Chondrocyte (in vitro differentiated cells): ENCODE data around the gene EFEMP1. TPM values are rescaled to one million over a fixed set of nuclear protein-coding genes. Genes with fewer than 3 reads are reported as not detected.
A peak's percentile ranks its signal among the peaks of the same experiment; 100 is the strongest.

ENCODE experiments used
- DNase-seq: peaks from one replicate; pipeline ENCODE4 v3.0.0; 2021; ENCODE audit warnings: mixed read lengths, low spot score
- H3K27ac Mint-ChIP-seq: one replicate; pipeline ENCODE4 v1.8.0; 2021; ENCODE audit warnings: mild to moderate bottlenecking, moderate library complexity, mixed read lengths; ENCODE audit not compliant: unreplicated experiment
- H3K27me3 Mint-ChIP-seq: 2 replicates; pipeline ENCODE4 v1.8.0; 2021; ENCODE audit warnings: low read depth, mixed read lengths
- H3K36me3 Mint-ChIP-seq: 2 replicates; pipeline ENCODE4 v1.8.0; 2021; ENCODE audit warnings: low read depth, mixed read lengths
- H3K4me1 Mint-ChIP-seq: 2 replicates; pipeline ENCODE4 v1.8.0; 2021; ENCODE audit warnings: low read depth, mild to moderate bottlenecking, mixed read lengths
- H3K4me3 Mint-ChIP-seq: one replicate; pipeline ENCODE4 v1.8.0; 2021; ENCODE audit warnings: mild to moderate bottlenecking, moderate library complexity, mixed read lengths; ENCODE audit not compliant: unreplicated experiment
- H3K9me3 Mint-ChIP-seq: 2 replicates; pipeline ENCODE4 v1.8.0; 2021; ENCODE audit warnings: low read depth, mixed read lengths
- CTCF ChIP-seq: fragments of 200-600 bp; sonication (generic); IDR thresholded peaks from 2 replicates; pipeline ENCODE4 v1.5.0; 2021; ENCODE audit warnings: antibody characterized with exemption, mild to moderate bottlenecking, moderate library complexity
- total RNA-seq: library from RNA; stranded (reverse); gene quantifications from 3 replicates; pipeline ENCODE4 v1.2.1, GENCODE V29; 2021

Gene EFEMP1
- total RNA-seq, 1 donor from 2014 or later, result 38.6 TPM

GRCh38 chr2:55965966-55966365 lies 42.4 kb upstream of the EFEMP1 start:
- Mint-ChIP-seq H3K27me3 (peaks cover 36% of the 10 kb centered on the region), H3K36me3 (peaks cover 2% of the 10 kb centered on the region), H3K4me3 (no peak overlapping the region), H3K4me1 (peaks cover 10% of the 10 kb centered on the region), H3K9me3 (peaks cover 3% of the 10 kb centered on the region), H3K27ac (no peak overlapping the region)
- no peak for TF ChIP-seq CTCF
- DNase-seq, result no peak

GRCh38 chr2:55965276-55965675 lies 41.7 kb upstream of the EFEMP1 start:
- H3K4me1 Mint-ChIP-seq, result peaks cover 10% of the 10 kb centered on the region
- no peak for TF ChIP-seq CTCF

GRCh38 chr2:55962915-55963314 lies 39.3 kb upstream of the EFEMP1 start:
- no peak for DNase-seq
- H3K9me3 Mint-ChIP-seq, result peaks cover 3% of the 10 kb centered on the region

More at GRCh38 chr2:55965276-55965675, 41.7 kb upstream of the EFEMP1 start:
- Mint-ChIP-seq H3K4me3 (no peak overlapping the region), H3K9me3 (peaks cover 3% of the 10 kb centered on the region), H3K36me3 (peaks cover 2% of the 10 kb centered on the region), H3K27ac (no peak overlapping the region), H3K27me3 (peaks cover 37% of the 10 kb centered on the region)
- no peak for DNase-seq

GRCh38 chr2:55961318-55961911 lies 37.8 kb upstream of the EFEMP1 start:
- DNase-seq, result no peak
- Mint-ChIP-seq H3K9me3 (peaks cover 6% of the 10 kb centered on the region), H3K4me1 (peaks cover 27% of the 10 kb centered on the region), H3K36me3 (peaks cover 2% of the 10 kb centered on the region), H3K27ac (no peak overlapping the region), H3K27me3 (peaks cover 26% of the 10 kb centered on the region), H3K4me3 (no peak overlapping the region)
- peak; percentile 91 for TF ChIP-seq CTCF

More at GRCh38 chr2:55962915-55963314, 39.3 kb upstream of the EFEMP1 start:
- no peak for TF ChIP-seq CTCF
- Mint-ChIP-seq H3K27ac (no peak overlapping the region), H3K27me3 (peaks cover 31% of the 10 kb centered on the region), H3K4me1 (peaks cover 23% of the 10 kb centered on the region), H3K4me3 (no peak overlapping the region), H3K36me3 (peaks cover 2% of the 10 kb centered on the region)

- Mint-ChIP-seq H3K27ac (peak overlapping the region; percentile 49), H3K4me3 (no peak overlapping the region), H3K36me3 (peaks cover 2% of the 10 kb centered on the region), H3K4me1 (peaks cover 24% of the 10 kb centered on the region), H3K9me3 (peaks cover 6% of the 10 kb centered on the region), H3K27me3 (peaks cover 12% of the 10 kb centered on the region)
- no peak for DNase-seq
- TF ChIP-seq CTCF, result no peak
These were observed 35.2 kb upstream of the EFEMP1 start for GRCh38 chr2:55958756-55959155.
